DMS 273 (cell line): Measurements from ENCODE around the gene MIER3.
A peak's percentile ranks its signal among the peaks of the same experiment; 100 is the strongest.

Source experiments
- DNase-seq: peaks from one replicate; lab custom pipeline; 2025; ENCODE audit not compliant: unreplicated experiment; lab: John Stamatoyannopoulos, UW

MIER3 gene

DNA sequence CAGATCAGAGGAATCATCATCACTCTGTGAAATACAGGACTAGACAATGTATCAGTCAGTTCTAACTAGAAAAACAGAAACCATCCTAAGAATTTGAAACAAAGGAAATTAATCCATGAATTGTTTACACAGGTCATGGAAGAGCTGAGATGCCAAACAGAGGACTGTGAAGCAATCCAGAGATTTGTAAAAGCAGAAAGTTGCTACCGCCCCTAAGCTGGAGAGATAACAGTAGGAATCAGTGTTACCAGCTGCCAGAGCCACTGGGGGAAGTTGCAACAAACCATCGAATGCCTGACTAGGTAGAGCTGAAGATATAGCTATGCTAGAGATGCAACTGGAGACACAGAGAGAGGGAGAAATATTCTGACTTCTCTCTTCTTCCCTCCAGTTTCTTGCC, 10.4 kb upstream of the MIER3 start:
- no peak for DNase-seq

DNA sequence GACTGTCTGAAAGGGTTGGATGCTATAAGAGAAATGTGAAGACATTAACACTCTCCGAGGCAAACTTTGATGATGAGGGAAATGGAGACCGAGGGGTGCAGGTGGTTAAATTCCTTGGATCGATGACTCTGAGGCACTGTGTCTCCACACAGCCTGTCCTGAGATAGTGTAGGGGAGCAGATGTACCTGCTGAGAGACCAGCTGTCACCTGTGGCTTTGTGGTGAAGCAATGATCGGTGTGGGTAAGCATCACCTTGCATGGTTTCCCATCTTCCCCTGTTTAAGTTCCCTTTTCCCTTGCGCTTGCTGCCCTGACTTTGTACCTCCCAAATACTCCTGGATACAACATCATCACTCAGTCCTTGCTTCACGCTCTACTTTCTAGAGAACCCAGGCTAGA, 9.8 kb upstream of the MIER3 start:
- DNase-seq, result peak; percentile 11

DNA sequence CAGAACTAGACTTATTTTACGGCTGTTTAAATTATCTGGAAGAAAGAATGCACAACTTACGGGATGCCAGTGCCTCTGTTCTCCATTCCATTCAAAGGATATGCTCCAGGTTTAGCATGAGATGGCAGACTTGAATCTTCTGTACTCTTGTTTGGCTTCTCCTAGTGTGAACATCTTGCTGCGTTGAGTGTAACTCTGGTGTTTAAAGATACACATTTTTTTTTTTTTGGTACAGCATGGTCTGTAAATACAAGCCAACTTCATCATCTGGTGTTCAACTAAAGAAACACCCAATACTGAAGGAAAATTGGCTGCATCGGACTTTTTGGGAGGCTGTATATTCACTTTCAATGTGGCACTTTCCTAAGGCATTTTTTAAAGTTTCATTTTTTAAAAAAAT, 7.4 kb upstream of the MIER3 start:
- no peak for DNase-seq

DNA sequence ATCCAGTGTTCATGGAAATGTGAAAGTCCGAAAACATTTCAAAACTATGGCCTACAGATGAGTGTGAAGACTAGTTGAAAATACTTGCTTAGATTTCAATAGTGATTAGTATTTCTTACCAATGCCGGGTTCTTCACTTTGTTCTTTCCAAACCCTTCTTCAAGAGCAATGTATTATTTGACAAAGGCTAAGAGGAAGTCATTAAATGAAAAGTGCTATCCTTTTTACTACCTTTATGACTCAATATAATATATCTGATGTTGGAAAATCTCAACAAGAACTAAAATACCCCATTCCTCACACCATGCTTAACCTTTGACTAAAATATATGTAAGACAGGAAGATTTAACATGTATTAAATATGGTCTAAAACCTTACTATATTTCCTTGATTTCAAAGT, 6.7 kb upstream of the MIER3 start:
- no peak for DNase-seq

DNA sequence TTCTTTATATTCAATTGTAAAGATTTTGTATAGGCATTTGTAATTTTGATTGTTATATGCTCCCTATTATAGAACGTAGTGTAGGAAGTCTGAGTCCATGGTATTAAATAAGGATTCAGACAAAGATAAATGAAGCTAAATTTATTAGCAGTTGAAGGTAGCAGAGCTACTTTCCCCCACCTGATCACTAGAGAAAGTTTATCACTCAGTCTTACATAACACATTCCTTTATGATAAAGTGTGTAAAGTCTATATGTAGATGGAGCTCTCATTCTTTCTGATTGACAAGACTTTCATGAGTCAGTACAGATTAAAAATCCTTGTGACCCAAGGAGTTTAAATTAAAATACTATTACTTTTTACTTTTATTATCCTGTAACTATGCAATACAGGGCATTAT, 2.3 kb upstream of the MIER3 start:
- DNase-seq, result no peak

DNA sequence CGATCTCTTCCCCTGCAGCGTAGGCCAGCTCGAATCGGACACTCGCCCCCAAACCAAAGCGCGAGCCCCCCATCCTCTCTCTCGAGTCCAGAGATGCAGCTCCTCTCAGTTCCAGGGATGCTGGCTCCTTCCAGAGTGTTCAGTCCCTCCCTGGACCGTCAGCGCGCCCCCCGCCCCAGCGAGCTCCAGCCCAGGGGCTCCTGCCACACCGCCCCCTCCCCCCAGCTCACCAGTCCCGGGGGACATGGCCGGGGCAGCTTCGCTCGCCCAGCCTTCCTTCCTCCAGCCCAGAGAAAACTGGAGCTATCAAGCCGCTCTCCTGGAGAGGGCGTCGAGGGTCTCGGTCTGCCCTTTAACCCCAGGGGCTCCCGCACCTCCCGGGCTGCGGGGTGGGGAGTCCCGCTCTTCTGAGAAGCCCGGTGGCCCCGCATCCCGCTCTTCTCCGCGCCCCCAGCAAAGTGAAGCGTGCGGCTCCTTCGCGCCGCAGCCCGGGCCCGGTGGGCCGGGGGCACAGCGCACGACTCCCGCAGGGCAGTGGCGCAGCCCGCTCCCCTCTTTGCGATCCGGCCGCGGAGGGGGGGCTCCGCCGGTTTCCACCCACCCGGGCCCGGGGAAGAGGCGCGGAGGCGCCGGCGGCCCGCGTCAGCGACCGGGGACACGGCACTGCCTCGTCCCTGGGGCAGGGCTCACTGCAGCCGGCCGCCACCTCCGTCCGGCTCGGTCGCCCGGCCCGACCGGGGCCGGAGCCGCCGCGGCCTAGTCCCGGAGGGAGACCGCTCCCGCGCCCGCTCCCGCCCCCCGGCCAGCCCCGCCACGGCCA, 587 bp downstream of the MIER3 start:
- peak; percentile 65 for DNase-seq

DNA sequence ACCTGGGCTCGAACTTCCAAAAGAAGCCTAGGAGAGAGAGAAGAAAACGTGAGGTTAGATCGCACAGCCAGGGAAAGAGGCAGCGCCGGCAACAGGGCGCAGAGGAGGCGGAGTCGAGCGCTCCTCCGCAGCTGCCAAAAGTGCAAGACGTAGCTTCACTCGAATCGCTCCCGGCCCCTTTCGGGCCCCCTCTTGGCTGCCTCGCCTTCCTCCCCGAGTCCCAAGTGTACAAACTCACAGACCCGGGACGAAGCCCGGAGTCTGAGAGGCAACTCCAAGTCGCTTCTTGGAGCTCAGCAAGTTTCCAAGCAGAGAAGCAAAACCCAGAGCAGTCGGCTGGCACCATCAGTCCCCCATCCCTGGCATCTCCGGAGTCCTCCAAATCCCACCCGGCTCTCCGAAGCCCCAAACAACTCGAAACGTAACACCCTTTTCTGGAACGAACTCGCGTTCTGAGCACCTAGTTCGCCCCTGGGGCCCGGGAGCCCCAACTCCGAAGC, 1.2 kb downstream of the MIER3 start:
- peak; percentile 84 for DNase-seq

DNA sequence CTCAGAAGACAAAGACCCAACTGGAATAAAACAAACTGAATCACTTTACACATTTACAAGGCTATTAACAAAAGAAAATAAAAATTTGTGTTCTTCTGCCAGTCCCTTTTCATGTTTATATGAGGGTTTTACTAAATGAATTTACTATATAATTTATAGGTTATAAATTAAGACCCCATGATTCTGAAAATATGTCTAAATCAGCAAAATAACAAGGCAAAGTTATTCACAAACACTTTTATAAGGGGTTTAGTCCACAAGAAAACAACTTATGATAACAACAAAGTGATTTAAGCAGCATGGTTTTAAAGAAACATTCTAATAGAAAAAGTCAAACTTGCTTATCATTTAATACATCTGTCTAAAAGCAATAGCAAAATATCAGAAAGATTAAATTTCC, 4.9 kb downstream of the MIER3 start:
- no peak for DNase-seq

DNA sequence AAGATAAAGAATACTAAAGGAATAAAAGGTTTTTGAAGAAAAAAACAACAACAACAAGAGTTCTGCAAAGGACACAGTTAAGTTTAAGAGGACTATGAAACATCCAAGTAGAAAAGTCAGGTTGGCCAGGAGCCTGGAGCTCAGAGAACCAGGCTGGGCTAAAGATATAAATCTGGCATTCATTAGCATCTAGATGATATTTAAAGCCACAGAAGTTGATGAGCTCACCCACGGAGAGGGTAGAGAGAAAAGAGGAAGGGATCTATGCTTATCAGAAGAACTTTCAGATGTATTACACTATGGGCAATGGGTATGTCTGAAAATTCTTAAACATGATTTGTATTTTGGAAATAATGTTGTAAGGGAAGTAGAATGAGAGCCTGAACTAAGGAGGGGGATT, 9.9 kb downstream of the MIER3 start:
- no peak for DNase-seq

DNA sequence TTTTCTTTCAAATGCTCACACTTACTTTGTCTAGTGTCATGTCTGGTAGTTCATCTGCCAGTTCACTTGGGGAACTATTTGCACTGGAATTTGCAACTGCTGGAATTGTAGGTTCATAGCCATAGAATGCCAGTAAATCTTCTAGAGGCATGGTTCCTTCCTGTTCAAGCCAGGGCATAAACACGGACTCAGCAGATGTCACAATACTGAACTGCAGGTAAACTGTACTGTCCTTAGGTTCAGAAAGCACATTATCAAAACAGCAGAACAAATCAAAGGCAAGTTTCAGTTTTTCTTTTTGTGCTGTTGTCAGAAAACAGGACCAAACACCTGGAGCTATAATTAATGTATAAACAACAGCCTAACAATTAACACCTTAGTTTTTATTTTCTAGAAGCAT, 13.1 kb downstream of the MIER3 start:
- no peak for DNase-seq

DNA sequence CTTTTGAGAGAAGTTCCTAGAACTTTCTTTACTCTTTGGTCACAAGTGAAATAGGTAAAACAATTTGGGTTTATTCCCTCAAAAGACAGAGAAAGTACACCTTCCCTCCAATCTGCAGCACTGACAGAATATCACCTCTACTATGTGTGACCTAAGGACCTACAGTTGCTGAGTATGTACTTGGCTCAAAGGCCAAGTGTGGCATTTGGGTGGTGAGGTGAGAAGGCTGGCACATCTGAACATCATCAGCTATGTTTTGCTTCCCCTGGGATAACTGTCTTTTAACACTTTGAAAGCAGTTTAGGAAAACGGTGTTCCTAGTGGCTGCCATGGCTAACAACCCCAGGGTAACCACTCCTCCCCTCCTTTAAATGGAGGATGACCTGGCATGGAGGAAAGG, 17.6 kb downstream of the MIER3 start:
- DNase-seq, result no peak

DNA sequence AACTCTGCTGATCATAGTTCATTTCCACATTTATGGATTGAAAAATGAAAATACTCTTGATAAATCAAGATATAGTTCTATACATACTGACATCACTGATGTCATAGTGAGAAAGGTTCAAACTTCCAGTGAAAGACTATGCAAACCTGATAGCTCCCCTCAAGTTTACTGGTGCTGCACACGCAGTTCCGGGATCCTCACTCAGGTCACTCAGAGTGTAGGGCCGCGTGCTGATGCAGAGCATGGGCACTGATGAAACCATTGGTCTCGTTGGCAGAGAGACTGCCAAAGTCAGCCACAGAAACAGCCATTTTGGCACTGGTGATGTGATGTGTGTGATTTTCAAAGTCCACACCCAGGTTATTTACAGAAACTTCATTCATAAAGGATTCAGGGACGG, 29.0 kb downstream of the MIER3 start:
- DNase-seq, result no peak

DNA sequence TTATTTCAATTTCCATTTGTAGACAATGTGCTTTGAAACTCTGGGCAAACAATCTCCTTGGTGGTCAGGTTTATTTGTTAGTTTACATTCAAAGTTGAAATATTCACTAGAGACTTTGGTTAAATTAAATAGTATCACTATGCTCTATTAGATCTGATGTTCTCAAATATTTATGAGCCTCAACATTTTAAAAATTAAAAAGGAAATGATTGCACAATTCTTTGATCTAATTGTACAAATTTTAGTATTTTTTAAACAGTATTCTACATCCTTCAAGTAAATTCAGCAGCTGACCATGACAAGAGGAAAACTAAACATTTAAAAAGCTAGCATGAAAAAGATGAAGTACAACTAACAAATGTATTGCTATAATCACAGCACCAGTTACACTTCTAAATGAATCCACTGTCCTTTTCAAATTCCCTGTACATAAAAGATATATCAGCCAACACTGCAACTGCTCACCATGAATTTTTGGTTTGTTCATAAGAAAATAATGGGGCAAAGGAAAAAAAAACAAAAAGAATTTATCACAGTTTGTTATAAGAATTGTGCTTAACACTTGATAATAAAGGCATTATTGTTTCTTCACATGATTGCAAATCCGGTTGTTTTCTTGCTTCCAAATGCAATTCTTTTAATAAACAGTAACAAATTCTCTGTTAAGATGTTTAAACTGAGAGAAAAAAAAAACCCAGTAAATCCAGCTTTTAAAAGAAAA, 31.8 kb downstream of the MIER3 start:
- no peak for DNase-seq

DNA sequence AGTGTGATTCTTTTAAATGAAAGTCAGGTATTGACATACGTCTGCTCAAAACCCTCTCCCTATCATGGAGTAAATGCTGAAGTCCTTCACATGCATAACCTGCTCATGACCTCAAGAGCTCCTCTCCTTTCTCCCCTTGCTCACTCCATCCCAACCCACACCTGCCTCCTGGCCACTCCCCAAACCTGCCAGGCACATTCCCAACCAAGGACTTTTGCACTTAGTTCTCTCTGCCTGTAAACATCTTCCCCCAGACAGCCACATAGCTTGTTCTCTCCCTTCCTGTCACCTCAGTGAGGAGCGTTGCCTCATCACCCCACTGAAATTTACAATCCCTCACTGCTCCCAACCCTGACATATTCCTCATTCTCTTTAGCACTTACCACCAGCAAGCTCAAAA, 33.9 kb downstream of the MIER3 start:
- no peak for DNase-seq

DNA sequence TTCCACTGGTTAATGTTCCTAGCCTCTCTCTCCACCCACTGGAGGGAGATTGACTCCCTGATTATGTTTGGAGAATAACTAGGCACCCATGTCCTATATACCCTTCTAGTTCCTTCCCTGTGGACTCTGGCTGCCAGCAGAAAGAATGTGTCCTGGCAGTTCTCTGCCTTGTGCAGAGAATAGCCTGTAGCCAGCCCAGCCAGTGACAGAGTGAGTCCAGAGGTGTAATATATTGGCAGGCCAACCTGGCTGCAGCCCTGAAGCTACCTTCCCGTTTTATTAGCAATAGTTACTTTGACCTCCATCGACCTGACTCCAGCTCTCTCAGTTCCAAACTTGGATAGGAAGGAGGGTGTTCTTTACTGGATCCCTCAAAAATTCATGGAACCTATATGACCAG, 34.4 kb downstream of the MIER3 start:
- no peak for DNase-seq

DNA sequence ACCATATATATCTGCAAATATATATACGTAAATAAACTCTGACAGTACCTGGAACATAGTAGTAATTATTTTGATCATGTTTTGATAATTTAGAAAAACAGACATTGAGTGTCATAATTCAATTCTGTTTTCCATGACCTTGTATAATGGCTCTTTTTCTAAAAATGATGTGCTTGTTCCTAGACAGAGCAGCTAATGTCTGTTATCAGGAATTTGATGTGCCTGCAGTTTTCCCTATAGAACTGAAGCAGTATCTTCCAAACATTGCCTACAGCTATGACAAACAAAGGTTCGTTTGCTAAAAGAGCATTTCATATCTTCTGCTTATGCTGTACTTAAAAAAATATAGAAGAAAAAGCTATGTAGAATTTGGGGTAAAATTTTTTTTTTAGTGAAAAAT, 37.2 kb downstream of the MIER3 start:
- DNase-seq, result no peak

DNA sequence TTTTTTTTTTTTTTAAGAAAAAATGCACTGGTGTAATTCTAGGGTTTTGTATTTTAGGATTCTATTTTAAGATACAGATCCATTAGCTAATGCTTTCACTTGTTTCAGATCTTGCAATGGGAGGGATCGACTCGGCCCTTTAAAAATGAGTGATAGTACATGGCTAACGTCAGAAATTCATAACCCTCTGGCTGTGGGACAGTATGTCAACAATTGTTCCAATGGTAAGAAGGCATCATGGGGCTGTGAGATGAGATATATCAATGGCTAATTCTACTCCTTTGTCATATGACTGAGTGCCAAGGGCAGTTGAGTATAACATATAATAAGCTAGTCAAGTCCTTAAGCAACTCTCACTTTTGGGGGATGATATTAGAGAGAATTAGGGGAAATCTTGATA, 38.2 kb downstream of the MIER3 start:
- DNase-seq, result no peak

DNA sequence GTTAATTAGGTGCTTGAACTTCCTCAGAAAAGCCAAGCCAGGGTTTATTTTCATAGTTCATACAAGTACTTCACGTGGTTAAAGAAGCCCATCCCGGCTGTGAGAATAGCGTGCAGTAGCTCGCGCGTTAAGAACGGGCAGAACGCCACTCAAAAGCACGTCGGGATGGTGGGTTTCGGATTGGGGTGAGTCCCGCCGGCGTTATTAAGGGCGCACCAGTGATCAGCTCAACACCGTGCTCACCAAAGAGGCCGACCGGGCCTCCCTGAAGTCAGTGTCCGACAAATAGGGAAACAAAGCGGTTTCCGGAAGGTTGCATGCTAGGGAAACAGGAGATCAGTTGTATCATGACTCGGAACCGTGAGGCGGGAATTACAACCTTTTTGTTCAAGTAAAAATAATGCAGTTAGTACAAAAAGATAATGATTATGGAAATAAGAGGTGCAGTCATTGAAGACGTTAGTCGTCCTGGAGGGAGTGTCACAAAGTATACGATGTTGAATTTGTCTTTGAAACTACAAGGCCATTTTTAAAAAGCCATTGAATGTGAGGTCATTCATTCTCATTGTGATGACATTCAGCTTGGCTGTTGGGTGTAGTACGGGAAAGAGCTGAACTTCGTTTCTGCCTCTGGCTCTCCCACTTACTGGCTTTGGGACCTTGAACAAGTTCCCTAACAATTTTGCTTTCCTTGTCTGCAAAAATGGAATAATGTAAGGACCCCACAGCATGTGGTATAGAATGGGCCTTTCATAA, 41.5 kb downstream of the MIER3 start:
- DNase-seq, result peak; percentile 88

DNA sequence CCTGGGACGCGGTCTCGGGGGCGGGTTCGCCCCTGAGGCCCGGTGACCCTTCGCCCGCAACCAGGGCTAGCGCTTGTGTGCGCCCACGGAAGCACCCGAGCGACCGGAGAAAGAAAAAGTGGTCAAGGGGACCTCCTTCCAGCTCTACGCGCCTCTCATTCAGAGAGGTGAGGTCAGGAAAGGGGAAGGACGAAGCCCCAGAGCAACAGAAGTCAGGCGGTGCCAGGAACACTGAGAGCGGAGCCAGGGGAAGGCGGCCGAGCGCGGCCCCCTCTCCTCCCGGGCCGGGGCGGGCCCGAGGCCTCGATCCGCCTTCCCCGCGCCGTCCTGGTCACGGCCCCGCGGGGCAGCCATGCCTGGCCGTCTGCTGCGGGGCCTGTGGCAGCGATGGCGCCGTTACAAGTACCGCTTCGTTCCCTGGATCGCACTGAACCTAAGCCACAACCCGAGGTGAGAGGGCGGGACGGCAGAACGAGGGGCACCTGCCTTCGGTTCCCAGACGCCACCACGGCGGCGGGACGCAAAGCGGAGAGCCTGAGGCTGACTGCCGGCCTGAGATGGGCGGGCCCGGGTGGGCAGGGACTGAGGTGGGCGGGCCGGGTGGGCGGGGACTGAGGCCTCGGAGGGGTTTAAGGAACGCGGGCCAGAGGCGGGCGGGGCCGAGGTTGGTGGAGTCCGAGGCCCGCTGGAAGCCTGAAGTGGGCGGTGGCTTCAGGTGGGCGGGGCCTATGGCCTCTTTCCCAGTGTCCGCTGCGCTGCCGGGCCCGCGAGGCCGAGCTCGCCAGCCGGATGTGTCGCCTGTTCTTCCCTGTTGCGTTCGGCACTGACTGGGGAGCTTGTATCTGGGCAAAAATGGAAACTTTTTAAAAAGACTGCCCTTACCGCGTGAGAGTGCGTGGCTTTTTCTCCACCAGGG, 42.4 kb downstream of the MIER3 start, which contains the start of gene SETD9:
SETD9 (plus strand) TSS at position 303 of the 916 bp plus-strand sequence; CDS start at position 353, 50 bp downstream.
- peak; percentile 99 for DNase-seq

DNA sequence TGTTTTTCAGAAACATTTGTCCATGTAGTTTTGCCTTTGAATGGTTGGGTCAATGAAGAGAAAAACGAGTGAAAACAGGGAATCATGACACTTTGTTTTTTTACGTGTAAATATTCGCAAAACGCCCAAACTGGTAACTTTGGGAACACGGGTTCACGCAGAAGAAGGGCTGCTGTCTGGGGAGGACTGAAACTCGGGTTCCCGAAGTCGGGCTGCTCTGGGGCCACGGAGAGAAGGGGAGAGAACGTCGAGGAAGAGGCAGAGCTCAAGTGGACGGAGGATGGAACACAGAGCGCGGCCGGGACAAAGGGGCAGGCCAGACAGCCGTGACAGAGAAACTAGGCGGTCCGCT, 43.0 kb downstream of the MIER3 start:
- DNase-seq, result no peak
